Islet of Langerhans (tissue), 1 donor: ENCODE data around the gene PPP2R3B.
"Not testable (repeated sequence)": the region's sequence is repeated elsewhere in the genome, so short reads cannot be mapped to it uniquely, and the experiment has no call there.

Experiments used
- FAIRE-seq: peaks from one replicate; lab custom pipeline; 2011; peaks lifted over from hg19 to GRCh38; lab: Jason Lieb, UNC

PPP2R3B gene

GRCh38 chrX:404656-405055 is 17.9 kb upstream of the PPP2R3B start:
- FAIRE-seq: no peak

DNA sequence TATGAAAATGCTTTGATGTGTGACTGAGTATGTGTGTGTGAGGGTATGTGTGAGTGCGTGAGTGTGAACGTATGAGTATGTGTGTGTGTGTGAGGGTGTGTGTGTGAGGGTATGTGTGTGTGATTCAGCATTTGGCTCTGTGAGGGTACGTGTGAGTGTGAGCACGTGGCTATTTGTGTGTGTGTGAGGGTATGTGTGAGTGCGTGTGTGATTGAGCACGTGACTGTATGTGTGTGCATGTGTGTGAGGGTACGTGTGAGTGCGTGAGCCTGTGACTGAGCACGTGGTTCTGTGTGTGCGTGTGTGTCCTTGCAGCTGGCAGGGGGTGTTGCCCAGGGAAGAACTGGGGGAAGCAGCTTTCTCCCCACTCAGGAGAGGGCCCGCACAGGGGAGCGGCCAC is 16.1 kb upstream of the PPP2R3B start:
- FAIRE-seq: no peak

DNA sequence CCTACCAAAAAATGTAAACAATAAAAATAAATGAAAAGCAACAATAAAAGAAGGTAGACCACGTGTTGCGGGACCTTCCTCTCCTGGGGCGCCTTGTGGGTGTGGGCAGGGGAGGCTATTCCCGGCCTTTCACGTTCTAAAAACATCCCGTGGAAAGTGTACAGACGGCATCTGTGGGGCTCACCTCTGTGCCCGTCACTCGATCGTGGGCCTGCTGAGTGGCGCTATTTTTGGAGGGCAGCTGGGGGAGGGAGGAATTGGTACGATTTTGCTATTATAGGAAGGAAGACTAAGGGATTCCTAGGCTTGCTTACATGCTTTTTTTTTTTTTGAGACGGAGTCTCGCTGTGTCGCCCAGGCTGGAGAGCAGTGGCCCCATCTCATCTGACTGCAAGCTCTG is 13.6 kb upstream of the PPP2R3B start:
- FAIRE-seq: no peak

DNA sequence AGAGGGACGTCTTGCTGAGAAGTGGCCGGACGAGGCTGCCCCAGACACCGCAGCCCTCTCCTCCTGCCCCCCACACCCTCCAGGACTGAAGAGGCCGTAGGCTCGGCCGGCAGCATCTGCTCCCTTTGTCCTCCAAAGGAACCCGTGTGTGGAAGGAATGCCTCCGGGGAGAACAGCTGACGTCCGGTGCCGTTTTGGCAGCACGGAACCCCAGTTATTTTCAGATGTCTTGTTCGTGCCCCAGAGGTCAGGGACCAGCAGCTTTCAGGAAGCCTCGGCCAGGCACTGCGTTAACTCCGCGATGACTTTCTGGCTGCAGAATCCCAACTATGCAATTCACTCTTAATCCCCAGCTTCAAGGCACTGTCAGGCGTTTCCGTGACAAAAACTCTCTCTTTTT is 10.9 kb upstream of the PPP2R3B start:
- FAIRE-seq: no peak

GRCh38 chrX:394830-395229 is 8.1 kb upstream of the PPP2R3B start:
- no peak for FAIRE-seq

DNA sequence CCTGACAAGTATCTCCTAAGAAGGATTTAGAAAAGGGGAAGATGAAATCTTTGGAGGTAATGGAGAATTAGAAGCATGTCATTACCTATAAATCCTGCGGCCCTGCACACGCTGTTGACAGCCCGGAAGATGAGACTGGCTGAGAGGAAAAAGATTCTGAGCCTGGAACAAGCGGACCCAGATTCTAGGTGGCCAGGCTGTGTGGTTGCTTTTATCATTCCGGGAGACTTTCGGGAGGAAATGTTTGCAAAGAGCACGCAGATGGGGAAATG is 5.8 kb upstream of the PPP2R3B start:
- no peak for FAIRE-seq

GRCh38 chrX:391717-392574 is 5.2 kb upstream of the PPP2R3B start:
- no peak for FAIRE-seq

GRCh38 chrX:390459-390858 is 3.8 kb upstream of the PPP2R3B start:
- FAIRE-seq: no peak

- no peak for FAIRE-seq
Observed at GRCh38 chrX:389021-389441, 2.3 kb upstream of the PPP2R3B start.

- no peak for FAIRE-seq
Observed at GRCh38 chrX:387729-388128, 1.0 kb upstream of the PPP2R3B start.

- FAIRE-seq: no peak
Observed at GRCh38 chrX:386239-386767, 404 bp downstream of the PPP2R3B start.

GRCh38 chrX:385736-386135 is 971 bp downstream of the PPP2R3B start:
- not testable (repeated sequence) for FAIRE-seq

DNA sequence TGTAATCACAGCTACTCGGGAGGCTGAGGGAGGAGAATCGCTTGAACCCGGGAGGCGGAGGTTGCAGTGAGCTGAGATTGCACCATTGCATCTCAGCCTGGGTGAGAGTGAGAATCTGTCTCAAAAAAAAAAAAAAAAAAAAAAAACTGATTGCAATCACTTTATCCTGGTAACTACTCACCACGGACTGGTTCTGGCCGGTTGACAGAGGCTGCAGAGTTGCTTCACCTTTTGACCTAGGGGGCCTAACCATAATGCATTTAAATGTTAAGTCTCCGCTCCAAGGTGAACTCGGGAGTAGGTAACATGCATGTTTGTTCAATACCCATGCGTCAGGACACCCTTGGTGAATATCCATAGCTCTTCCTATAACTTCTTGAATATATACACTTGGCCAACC is 1.8 kb downstream of the PPP2R3B start:
- FAIRE-seq: no peak

GRCh38 chrX:378443-378842 is 8.3 kb downstream of the PPP2R3B start:
- no peak for FAIRE-seq

DNA sequence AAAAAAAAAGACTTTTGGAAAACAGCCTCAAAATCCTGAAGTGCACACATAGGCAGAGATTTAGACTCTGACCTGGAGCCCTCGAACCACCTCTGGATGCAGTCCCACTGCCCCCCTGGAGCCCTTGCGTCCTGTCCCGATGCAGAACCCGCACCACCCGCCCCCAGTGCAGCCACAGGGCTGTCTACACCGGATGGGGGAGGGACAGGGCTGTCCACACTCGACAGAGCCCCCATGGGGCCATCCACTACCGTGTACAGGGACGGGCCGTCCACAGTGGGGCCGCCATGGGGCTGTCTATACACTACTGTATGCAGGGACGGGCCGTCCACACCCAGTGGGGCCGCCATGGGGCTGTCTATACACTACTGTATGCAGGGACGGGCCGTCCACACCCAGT is 10.5 kb downstream of the PPP2R3B start:
- FAIRE-seq: not testable (repeated sequence)

DNA sequence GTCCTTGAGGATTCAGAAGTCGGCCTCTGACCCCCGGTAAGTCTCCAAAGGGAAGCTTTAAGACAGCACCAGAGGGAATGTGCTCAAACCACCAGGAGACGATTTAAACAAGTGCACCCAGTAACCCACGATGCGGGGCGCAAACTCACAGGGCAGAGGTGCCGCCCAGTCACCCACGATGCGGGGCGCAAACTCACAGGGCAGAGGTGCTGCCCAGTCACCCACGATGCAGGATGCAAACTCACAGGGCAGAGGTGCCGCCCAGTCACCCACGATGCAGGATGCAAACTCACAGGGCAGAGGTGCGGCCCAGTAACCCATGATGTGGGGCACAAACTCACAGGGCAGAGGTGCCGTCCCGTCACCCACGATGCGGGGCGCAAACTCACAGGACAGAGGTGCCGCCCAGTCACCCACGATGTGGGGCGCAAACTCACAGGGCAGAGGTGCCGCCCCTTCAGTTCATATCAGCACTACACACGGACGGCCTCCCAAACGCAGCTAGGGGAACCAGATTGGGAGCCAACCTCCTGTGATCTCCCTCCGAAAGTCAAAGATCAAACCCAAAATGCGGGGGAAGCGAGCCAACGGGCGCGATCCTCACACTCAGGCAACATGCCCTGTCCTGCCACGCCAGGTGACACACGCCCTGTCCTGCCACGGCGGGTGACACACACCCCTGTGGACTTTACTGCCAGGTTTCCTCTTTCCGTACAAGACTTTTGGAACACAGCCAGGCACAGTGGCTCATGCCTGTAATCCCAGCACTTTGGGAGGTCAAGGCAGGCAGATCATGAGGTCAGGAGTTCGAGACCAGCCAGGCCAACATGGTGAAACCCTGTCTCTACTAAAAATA is 11.3 kb downstream of the PPP2R3B start:
- no peak for FAIRE-seq

DNA sequence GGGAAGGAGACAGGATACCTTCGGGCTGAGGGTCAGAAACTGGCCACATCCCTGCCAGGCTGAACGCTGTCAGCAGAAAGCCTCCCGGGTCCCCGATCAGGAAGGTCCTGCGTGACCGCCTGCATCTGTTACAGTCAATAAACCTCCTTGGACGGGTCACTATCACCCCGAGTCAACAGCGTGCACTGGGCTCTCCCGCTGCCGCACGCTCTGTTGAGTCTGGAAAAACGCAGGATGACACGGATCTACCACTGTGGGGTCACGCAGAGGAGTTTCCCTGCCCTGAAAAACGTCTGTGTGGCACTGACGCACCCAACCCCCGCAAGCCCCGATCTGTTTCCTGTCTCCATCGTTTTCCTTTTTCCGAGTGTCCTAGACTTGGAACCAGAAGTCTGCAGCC is 12.1 kb downstream of the PPP2R3B start:
- FAIRE-seq: no peak

- no peak for FAIRE-seq
Observed at GRCh38 chrX:373641-374471, 12.9 kb downstream of the PPP2R3B start.

DNA sequence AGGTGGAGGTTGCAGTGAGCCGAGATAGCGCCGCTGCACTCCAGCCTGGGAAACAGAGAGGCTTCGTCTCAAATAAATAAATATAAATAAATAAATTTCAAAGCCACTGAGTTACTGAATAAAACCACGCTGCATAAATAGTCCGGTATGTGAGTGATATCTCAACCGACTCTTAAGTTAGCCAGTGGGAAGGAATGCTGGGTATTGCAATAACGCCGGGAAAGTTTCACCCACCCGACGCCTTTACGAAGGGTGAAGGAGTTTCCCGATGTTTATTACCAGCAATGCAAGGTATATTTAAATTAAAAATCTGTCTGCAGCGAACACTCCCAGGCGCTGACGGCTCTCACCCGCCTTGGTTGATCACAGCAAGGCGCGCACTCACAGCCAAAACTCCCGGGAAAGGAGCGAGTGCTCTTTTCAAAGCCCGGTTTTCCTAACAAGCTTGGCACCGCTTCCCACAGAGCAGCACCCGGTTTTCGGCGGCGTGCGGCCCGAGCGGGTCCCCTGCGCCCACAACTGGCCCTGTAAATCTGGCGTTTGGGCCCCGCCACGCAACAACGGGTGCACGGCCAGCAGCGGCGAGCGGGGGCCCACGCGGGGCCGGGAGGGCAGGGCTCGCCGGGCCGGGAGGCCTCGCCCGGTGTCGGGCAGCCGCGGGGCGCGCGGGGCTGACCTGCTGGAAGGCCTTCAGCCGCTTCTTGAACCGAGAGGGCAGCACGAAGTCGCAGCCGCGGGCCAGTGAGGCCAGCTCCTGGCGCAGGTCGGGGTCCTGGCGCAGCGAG is 13.7 kb downstream of the PPP2R3B start:
- FAIRE-seq: no peak

- FAIRE-seq: no peak
Observed at GRCh38 chrX:371907-372306, 14.8 kb downstream of the PPP2R3B start.

DNA sequence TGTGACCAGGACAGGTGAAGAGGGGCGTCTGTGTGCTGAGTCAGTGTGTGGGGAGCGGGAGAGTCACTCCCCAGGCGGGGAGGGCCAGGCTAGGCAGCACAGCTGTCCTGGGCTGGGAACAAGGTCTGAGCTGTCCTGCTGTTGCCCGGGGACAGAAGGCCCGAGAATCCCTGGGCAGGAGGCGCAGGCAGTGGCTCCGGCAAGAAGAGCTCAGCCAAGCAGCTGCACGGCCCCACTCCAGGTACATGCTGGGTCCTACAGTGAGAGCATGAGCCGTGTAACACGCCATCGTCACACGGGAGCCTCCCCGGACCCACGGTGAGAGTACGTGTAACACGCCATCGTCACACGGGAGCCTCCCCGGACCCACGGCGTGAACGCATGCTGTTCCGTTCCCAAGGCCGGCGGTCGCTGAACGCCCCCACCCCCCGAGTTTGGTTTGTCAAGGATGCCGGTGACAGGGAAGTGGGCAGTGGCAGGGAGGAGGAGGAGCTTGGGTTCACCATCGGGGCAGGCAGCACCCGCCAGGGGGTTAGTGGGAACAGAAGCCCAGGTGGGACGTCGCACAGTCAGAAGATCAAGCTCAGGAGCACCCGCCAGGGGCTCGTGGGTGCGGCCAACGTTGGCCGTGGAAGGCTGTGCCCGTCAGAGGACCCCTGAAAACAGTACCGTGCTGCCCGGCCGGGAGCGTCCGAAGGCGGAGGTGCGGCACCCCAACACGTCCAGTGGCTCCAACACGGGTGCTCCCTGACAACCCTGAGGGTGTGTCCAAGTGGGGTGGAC is 15.6 kb downstream of the PPP2R3B start:
- FAIRE-seq: no peak
